SK-N-SH treated with all-trans-retinoic acid at 6 μM for 48 hours (cell line): ENCODE measurements around the gene ANXA7.
"Not testable (repeated sequence)": the region's sequence is repeated elsewhere in the genome, so short reads cannot be mapped to it uniquely, and the experiment has no call there.

ENCODE experiments used
- ATAC-seq: fragments of 200-7000 bp; cut with Tn5 transposase; 3 replicates; pipeline ENCODE4 v1.9.1; 2020; ENCODE audit warnings: mild to moderate bottlenecking, moderate library complexity
- BACH2 ChIP-seq: fragments of 250-450 bp; sonication (Bioruptor Pico); IDR thresholded peaks from 2 replicates; pipeline ENCODE4 v1.9.0; 2021; ENCODE audit warnings: mild to moderate bottlenecking, borderline replicate concordance
- CSDC2 ChIP-seq: fragments of 250-450 bp; sonication (Bioruptor Pico); IDR thresholded peaks from 2 replicates; pipeline ENCODE4 v1.5.0; 2020; ENCODE audit warnings: mild to moderate bottlenecking, moderate library complexity
- ESRRG ChIP-seq: fragments of 250-450 bp; sonication (Bioruptor Pico); IDR thresholded peaks from 2 replicates; pipeline ENCODE4 v1.6.1; 2021; ENCODE audit warnings: mild to moderate bottlenecking
- GLIS3 ChIP-seq: fragments of 250-450 bp; sonication (Bioruptor Pico); IDR thresholded peaks from 2 replicates; pipeline ENCODE4 v1.5.0; 2020; ENCODE audit warnings: mild to moderate bottlenecking, moderate library complexity
- ISL1 ChIP-seq: fragments of 250-450 bp; sonication (Bioruptor Pico); IDR thresholded peaks from 2 replicates; pipeline ENCODE4 v2.1.2; 2022; ENCODE audit warnings: mild to moderate bottlenecking, moderate library complexity
- OSR1 ChIP-seq: fragments of 250-450 bp; sonication (Bioruptor Pico); IDR thresholded peaks from 2 replicates; pipeline ENCODE4 v1.8.0; 2022; ENCODE audit warnings: moderate library complexity, mild to moderate bottlenecking, inconsistent platforms
- PPARA ChIP-seq: fragments of 250-450 bp; sonication (Bioruptor Pico); IDR thresholded peaks from 2 replicates; pipeline ENCODE4 v1.5.0; 2020; ENCODE audit warnings: mild to moderate bottlenecking, borderline replicate concordance
- SNAI2 ChIP-seq: fragments of 250-450 bp; sonication (Bioruptor Pico); IDR thresholded peaks from 2 replicates; pipeline ENCODE4 v1.5.0; 2020; ENCODE audit warnings: mild to moderate bottlenecking, moderate library complexity
- TCF4 ChIP-seq: fragments of 250-450 bp; sonication (Bioruptor Pico); IDR thresholded peaks from 2 replicates; pipeline ENCODE4 v1.8.0; 2021; ENCODE audit warnings: mild to moderate bottlenecking, moderate library complexity, borderline replicate concordance
- TOX ChIP-seq: fragments of 250-450 bp; sonication (Bioruptor Pico); IDR thresholded peaks from 2 replicates; pipeline ENCODE4 v1.8.0; 2021; ENCODE audit warnings: mild to moderate bottlenecking, moderate library complexity, borderline replicate concordance
- ZC3H10 ChIP-seq: fragments of 250-450 bp; sonication (Bioruptor Pico); IDR thresholded peaks from 2 replicates; pipeline ENCODE4 v1.5.1; 2021; ENCODE audit warnings: mild to moderate bottlenecking, moderate library complexity
- ZFP3 ChIP-seq: fragments of 250-450 bp; sonication (Bioruptor Pico); IDR thresholded peaks from 2 replicates; pipeline ENCODE4 v1.5.0; 2020; ENCODE audit warnings: mild to moderate bottlenecking, moderate library complexity
- ZFP30 ChIP-seq: fragments of 450-650 bp; formaldehyde crosslinking; IDR thresholded peaks from 2 replicates; pipeline ENCODE4 v1.5.0; 2022; ENCODE audit warnings: mild to moderate bottlenecking, moderate library complexity
- ZNF565 ChIP-seq: fragments of 450-650 bp; formaldehyde crosslinking; conservative IDR thresholded peaks from 2 replicates; pipeline ENCODE4 v1.5.0; 2020; ENCODE audit warnings: low read depth, mild to moderate bottlenecking, moderate library complexity
- ZNF70 ChIP-seq: fragments of 450-650 bp; formaldehyde crosslinking; IDR thresholded peaks from 2 replicates; pipeline ENCODE4 v1.5.0; 2020; ENCODE audit warnings: mild to moderate bottlenecking, moderate library complexity
- TF ChIP-seq, protein P1 (sequence below): fragments of 250-450 bp; sonication (Bioruptor Pico); IDR thresholded peaks from 2 replicates; pipeline ENCODE4 v1.5.1; 2021; ENCODE audit warnings: mild to moderate bottlenecking, moderate library complexity
- TF ChIP-seq, protein P2 (sequence below): fragments of 250-450 bp; sonication (Bioruptor Pico); IDR thresholded peaks from 2 replicates; pipeline ENCODE4 v1.8.0; 2020; ENCODE audit warnings: mild to moderate bottlenecking, moderate library complexity, borderline replicate concordance
- TF ChIP-seq, protein P3 (sequence below): fragments of 250-450 bp; sonication (Bioruptor Pico); IDR thresholded peaks from 2 replicates; pipeline ENCODE4 v1.5.0; 2020; ENCODE audit warnings: mild to moderate bottlenecking, moderate library complexity
- TF ChIP-seq, protein P4 (sequence below): fragments of 250-450 bp; sonication (Bioruptor Pico); IDR thresholded peaks from 2 replicates; pipeline ENCODE4 v1.8.0; 2021; ENCODE audit warnings: low read depth, mild to moderate bottlenecking, moderate library complexity, borderline replicate concordance
- TF ChIP-seq, protein P5 (sequence below): fragments of 250-450 bp; sonication (Bioruptor Pico); IDR thresholded peaks from 2 replicates; pipeline ENCODE4 v1.5.1; 2020; ENCODE audit warnings: low read depth, mild to moderate bottlenecking, moderate library complexity

ANXA7 gene

DNA sequence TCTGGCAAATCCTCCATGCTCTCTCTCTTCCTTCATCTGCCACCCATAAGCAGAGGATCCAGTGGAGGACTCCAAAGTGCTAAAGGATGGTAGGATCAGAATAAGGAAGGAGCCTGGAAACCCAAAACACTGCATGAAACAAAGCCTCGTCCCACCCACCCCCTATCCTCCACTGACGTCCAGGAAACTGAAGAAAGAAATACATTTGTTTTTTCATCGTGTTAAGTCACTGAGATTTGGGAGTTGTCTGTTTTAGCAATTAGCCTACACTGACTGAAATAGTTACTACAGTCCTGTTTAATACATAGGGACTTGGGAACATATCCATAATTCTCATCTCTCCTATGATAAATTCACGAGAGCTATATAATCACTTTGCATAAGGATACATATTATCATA lies 14.8 kb downstream of the ANXA7 start:
- TF ChIP-seq ZNF565 (CRISPR knock-in tag) (no peak), ZC3H10 (CRISPR knock-in tag) (no peak), SNAI2 (CRISPR knock-in tag) (no peak), GLIS3 (CRISPR knock-in tag) (no peak)
- no peak for ATAC-seq

DNA sequence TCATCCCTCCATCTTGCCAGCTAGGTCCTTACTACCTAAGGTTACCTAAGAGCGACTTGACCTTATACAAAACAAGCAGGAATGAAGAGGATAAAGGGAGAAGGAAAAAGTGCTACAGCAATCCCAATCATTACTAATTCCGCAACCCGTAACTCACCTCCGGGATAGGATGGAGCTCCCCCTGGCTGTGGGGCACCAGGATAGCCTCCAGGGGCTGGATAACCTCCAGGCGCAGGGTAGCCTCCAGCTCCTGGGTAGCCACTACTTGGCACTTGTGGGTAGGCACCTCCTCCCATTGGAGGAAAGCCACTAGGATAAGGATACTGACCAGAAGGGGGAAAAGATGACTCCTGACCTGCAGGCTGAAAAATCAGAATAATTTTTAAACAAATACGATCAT lies 15.8 kb downstream of the ANXA7 start:
- ATAC-seq: no peak
- TF ChIP-seq ISL1 (CRISPR knock-in tag) (no peak), PPARA (CRISPR knock-in tag) (no peak), GLIS3 (CRISPR knock-in tag) (no peak), OSR1 (CRISPR knock-in tag) (no peak)

DNA sequence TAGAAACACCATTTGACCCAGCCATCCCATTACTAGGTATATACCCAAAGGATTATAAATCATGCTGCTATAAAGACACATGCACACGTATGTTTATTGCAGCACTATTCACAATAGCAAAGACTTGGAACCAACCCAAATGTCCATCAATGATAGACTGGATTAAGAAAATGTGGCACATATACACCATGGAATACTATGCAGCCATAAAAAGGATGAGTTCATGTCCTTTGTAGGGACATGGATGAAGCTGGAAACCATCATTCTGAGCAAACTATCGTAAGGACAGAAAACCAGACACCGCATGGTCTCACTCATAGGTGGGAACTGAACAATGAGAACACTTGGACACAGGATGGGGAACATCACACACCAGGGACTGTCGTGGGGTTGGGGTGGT lies 19.5 kb downstream of the ANXA7 start:
- ATAC-seq: not testable (repeated sequence)

DNA sequence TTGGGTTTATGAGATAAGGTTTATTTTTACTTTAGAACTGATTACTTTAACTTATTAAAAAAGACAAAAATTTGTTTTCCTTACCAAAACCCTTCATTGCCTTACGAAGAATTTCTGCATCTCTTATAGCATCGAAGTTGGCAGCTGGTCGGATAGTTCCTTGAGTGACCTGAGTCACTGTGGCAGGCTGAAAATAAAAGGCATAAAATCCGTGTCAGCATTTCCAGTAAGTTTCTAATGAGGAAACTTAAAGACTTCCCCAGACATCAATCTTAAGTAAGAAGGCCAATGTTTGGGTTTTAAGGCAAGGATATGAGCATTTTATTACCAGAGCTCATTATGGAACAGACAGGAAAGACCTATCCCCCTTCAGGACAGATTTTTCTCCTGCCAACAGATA lies 25.6 kb downstream of the ANXA7 start:
- TF ChIP-seq, protein P1, sequence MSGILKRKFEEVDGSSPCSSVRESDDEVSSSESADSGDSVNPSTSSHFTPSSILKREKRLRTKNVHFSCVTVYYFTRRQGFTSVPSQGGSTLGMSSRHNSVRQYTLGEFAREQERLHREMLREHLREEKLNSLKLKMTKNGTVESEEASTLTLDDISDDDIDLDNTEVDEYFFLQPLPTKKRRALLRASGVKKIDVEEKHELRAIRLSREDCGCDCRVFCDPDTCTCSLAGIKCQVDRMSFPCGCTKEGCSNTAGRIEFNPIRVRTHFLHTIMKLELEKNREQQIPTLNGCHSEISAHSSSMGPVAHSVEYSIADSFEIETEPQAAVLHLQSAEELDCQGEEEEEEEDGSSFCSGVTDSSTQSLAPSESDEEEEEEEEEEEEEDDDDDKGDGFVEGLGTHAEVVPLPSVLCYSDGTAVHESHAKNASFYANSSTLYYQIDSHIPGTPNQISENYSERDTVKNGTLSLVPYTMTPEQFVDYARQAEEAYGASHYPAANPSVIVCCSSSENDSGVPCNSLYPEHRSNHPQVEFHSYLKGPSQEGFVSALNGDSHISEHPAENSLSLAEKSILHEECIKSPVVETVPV: no peak
- no peak for ATAC-seq

DNA sequence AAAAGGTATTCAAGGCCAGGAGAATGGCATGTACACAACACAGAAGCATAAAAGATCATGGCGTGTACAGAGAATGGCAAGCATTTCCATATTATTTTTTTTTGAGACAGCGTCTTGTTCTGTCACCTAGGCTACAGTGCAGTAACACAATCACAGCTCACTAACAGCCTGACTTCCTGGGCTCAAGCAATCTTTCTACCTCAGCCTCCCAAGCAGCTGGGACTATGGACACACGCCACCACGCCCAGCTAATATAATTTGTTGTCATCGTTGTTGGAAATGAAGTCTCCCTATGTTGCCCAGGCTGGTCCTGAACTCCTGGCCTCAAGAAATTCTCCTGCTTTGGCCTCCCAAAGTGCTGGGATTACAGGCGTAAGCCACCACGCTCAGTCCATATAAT lies 27.3 kb downstream of the ANXA7 start:
- TF ChIP-seq ZNF565 (CRISPR knock-in tag): no peak
- no peak for TF ChIP-seq PPARA (CRISPR knock-in tag)
- TF ChIP-seq TCF4: no peak
- TF ChIP-seq ZC3H10 (CRISPR knock-in tag): no peak
- TF ChIP-seq, protein P2, sequence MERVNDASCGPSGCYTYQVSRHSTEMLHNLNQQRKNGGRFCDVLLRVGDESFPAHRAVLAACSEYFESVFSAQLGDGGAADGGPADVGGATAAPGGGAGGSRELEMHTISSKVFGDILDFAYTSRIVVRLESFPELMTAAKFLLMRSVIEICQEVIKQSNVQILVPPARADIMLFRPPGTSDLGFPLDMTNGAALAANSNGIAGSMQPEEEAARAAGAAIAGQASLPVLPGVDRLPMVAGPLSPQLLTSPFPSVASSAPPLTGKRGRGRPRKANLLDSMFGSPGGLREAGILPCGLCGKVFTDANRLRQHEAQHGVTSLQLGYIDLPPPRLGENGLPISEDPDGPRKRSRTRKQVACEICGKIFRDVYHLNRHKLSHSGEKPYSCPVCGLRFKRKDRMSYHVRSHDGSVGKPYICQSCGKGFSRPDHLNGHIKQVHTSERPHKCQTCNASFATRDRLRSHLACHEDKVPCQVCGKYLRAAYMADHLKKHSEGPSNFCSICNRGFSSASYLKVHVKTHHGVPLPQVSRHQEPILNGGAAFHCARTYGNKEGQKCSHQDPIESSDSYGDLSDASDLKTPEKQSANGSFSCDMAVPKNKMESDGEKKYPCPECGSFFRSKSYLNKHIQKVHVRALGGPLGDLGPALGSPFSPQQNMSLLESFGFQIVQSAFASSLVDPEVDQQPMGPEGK (CRISPR knock-in tag): no peak
- no peak for TF ChIP-seq BACH2 (CRISPR knock-in tag)
- TF ChIP-seq CSDC2 (CRISPR knock-in tag): no peak
- no peak for ATAC-seq

DNA sequence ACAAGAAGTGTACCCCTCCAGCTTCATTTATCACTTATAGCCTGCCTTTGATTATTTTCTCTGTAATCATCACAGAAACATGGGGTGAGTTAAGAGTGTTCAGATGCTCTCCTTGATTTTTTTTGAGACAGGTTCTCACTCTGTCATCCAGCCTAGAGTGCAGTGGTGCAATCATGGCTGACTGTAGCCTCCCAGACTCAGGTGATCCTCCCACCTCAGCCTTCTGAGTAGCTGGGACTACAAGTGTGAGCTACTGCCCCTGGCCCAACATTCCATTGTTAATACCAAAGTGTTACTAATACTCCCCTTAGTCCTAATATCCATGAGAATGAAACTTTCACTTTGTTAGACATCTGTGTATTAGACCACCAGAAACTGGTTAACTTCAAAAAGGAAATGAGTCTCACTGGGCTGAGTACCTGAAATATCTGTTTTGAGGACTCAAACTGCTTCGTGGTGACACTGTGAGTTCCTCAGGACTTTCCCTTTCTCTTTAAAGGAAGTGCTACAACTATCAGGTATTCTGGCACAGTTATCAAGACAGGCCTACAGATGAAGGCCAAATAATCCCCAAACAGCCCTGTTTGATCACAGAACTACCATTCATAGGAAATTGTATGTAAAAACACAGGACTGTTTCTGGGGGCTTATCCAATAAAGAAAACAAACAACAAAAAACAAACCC lies 34.7 kb downstream of the ANXA7 start:
- TF ChIP-seq TOX (CRISPR knock-in tag): no peak
- TF ChIP-seq, protein P1: no peak
- TF ChIP-seq GLIS3 (CRISPR knock-in tag): no peak
- TF ChIP-seq ESRRG (CRISPR knock-in tag): no peak
- TF ChIP-seq, protein P3, sequence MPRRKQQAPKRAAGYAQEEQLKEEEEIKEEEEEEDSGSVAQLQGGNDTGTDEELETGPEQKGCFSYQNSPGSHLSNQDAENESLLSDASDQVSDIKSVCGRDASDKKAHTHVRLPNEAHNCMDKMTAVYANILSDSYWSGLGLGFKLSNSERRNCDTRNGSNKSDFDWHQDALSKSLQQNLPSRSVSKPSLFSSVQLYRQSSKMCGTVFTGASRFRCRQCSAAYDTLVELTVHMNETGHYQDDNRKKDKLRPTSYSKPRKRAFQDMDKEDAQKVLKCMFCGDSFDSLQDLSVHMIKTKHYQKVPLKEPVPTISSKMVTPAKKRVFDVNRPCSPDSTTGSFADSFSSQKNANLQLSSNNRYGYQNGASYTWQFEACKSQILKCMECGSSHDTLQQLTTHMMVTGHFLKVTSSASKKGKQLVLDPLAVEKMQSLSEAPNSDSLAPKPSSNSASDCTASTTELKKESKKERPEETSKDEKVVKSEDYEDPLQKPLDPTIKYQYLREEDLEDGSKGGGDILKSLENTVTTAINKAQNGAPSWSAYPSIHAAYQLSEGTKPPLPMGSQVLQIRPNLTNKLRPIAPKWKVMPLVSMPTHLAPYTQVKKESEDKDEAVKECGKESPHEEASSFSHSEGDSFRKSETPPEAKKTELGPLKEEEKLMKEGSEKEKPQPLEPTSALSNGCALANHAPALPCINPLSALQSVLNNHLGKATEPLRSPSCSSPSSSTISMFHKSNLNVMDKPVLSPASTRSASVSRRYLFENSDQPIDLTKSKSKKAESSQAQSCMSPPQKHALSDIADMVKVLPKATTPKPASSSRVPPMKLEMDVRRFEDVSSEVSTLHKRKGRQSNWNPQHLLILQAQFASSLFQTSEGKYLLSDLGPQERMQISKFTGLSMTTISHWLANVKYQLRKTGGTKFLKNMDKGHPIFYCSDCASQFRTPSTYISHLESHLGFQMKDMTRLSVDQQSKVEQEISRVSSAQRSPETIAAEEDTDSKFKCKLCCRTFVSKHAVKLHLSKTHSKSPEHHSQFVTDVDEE (CRISPR knock-in tag): no peak
- no peak for TF ChIP-seq SNAI2 (CRISPR knock-in tag)
- TF ChIP-seq, protein P4, sequence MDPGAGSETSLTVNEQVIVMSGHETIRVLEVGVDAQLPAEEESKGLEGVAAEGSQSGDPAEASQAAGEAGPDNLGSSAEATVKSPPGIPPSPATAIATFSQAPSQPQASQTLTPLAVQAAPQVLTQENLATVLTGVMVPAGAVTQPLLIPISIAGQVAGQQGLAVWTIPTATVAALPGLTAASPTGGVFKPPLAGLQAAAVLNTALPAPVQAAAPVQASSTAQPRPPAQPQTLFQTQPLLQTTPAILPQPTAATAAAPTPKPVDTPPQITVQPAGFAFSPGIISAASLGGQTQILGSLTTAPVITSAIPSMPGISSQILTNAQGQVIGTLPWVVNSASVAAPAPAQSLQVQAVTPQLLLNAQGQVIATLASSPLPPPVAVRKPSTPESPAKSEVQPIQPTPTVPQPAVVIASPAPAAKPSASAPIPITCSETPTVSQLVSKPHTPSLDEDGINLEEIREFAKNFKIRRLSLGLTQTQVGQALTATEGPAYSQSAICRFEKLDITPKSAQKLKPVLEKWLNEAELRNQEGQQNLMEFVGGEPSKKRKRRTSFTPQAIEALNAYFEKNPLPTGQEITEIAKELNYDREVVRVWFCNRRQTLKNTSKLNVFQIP (CRISPR knock-in tag): no peak
- TF ChIP-seq ZNF70 (CRISPR knock-in tag): no peak
- no peak for TF ChIP-seq ZC3H10 (CRISPR knock-in tag)
- TF ChIP-seq OSR1 (CRISPR knock-in tag): no peak
- TF ChIP-seq CSDC2 (CRISPR knock-in tag): no peak
- no peak for TF ChIP-seq ZFP3
- TF ChIP-seq PPARA (CRISPR knock-in tag): no peak
- TF ChIP-seq, protein P5, sequence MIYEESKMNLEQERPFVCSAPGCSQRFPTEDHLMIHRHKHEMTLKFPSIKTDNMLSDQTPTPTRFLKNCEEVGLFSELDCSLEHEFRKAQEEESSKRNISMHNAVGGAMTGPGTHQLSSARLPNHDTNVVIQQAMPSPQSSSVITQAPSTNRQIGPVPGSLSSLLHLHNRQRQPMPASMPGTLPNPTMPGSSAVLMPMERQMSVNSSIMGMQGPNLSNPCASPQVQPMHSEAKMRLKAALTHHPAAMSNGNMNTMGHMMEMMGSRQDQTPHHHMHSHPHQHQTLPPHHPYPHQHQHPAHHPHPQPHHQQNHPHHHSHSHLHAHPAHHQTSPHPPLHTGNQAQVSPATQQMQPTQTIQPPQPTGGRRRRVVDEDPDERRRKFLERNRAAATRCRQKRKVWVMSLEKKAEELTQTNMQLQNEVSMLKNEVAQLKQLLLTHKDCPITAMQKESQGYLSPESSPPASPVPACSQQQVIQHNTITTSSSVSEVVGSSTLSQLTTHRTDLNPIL (CRISPR knock-in tag): no peak
- no peak for TF ChIP-seq ZFP30 (CRISPR knock-in tag)
- TF ChIP-seq BACH2 (CRISPR knock-in tag): no peak
- no peak for ATAC-seq
